Measurements from ENCODE around the gene GLI3. TPM values are rescaled to one million over a fixed set of nuclear protein-coding genes. Genes with fewer than 3 reads are reported as not detected.
A peak's percentile ranks its signal among the peaks of the same experiment; 100 is the strongest.

Gene GLI3
- polyA plus RNA-seq, 1 donor: 5.4 TPM

DNA sequence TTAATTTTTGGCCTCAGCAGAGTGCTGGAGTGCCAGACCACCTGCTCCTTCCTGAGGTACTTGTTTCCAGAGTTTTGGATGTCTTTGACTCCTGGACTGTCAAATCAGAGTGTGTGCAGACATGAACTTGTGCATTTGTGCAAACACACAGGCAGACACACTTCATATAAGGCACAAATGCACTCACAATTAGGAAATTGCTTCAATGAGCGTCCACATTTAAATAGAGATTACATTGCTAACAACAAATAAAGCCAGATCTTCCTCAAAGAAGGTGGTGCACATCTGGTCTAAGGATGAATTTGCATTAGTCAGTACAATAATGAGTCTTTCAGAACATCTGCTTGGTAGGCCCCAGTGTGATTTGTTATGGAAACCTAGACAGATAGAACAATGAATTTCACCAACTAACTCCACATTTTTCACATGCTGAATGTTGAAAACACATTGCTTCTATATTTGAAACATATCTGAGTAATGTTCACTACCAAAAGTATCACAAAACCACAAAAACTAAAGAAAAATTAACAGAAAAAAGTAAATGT, 267.4 kb downstream of the GLI3 start:
- H3K27ac ChIP-seq (ENCODE audit: low read length): no peak overlapping the region
- no CpG with 5 or more reads among the region's 1 CpG for WGBS (ENCODE audit: insufficient coverage, low lambda C conversion rate)
- no peaks in the 10 kb centered on the region for H3K27me3 ChIP-seq (ENCODE audit: control insufficient read depth, insufficient read depth, low read length)
- H3K36me3 ChIP-seq (ENCODE audit: control insufficient read depth, insufficient read depth, low read length): peaks cover 8% of the 10 kb centered on the region
- peaks cover 9% of the 10 kb centered on the region for H3K9me3 ChIP-seq (ENCODE audit: control insufficient read depth, low read depth, low read length)
- H3K4me3 ChIP-seq (ENCODE audit: low read length): no peak overlapping the region
- DNase-seq: no peak
- H3K4me1 ChIP-seq (ENCODE audit: control insufficient read depth, insufficient read depth, low read length): no peaks in the 10 kb centered on the region

- Histone ChIP-seq H3K4me3 (ENCODE audit: low read length) (no peak overlapping the region), H3K9me3 (ENCODE audit: control insufficient read depth, low read depth, low read length) (peaks cover 9% of the 10 kb centered on the region), H3K4me1 (ENCODE audit: control insufficient read depth, insufficient read depth, low read length) (no peaks in the 10 kb centered on the region), H3K27ac (ENCODE audit: low read length) (no peak overlapping the region), H3K36me3 (ENCODE audit: control insufficient read depth, insufficient read depth, low read length) (peaks cover 7% of the 10 kb centered on the region), H3K27me3 (ENCODE audit: control insufficient read depth, insufficient read depth, low read length) (no peaks in the 10 kb centered on the region)
- DNase-seq: no peak
- no CpG with 5 or more reads among the region's 3 CpGs for WGBS (ENCODE audit: insufficient coverage, low lambda C conversion rate)
These were observed 269.9 kb downstream of the GLI3 start for GRCh38 chr7:41967156-41967555.

GRCh38 chr7:41965951-41966505, 271.0 kb downstream of the GLI3 start:
- Histone ChIP-seq H3K4me1 (ENCODE audit: control insufficient read depth, insufficient read depth, low read length) (no peaks in the 10 kb centered on the region), H3K9me3 (ENCODE audit: control insufficient read depth, low read depth, low read length) (peaks cover 9% of the 10 kb centered on the region), H3K4me3 (ENCODE audit: low read length) (no peak overlapping the region), H3K27ac (ENCODE audit: low read length) (no peak overlapping the region), H3K27me3 (ENCODE audit: control insufficient read depth, insufficient read depth, low read length) (no peaks in the 10 kb centered on the region), H3K36me3 (ENCODE audit: control insufficient read depth, insufficient read depth, low read length) (peaks cover 5% of the 10 kb centered on the region)
- no peak for DNase-seq
- no CpG with 5 or more reads among the region's 62 CpGs for WGBS (ENCODE audit: insufficient coverage, low lambda C conversion rate)

DNA sequence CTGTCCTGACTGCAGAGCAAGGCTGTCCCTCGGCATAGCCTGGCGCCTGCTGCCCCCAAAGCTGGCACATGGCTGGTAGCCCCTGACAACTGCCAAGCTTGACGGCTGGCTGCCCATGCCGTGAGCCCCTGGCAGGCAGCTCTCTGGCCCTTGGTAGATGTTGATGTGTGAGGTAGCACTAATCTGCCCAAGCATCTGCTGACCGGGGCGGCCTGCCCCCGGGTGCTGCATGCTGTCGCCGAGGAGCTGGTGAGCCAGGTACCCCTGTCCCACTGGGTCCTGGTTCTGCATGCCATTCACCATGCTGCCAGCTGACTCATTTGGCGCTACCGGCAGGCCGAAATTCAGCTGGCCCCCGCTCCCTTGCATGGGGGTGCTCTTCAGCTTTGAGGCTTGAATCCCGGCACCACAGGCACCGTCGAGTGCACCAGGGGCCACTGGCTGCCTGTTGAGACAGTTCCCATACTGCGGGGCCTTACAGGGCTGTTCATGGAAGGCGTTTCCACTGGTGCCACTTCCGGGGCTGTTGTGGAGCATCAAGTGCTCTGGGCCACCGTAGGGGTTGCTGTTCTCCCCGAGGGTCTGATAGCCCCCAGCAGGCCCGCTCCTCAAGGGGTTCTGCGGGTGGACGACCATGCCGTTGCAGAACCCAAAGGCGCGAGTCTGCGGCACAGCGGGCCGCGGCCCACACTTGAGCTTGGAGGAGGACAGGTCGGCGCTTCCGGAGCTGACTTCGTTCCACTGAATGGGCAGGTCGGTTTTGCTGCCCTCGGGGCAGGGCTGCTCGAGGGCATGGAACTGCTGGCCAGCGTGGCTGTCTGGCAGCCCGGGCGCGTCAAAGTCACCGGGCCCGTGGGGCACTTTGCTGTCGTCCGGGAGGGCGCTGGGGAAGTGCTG, 271.9 kb downstream of the GLI3 start:
- Histone ChIP-seq H3K27me3 (ENCODE audit: control insufficient read depth, insufficient read depth, low read length) (no peaks in the 10 kb centered on the region), H3K9me3 (ENCODE audit: control insufficient read depth, low read depth, low read length) (peaks cover 9% of the 10 kb centered on the region), H3K27ac (ENCODE audit: low read length) (no peak overlapping the region), H3K4me1 (ENCODE audit: control insufficient read depth, insufficient read depth, low read length) (no peaks in the 10 kb centered on the region), H3K36me3 (ENCODE audit: control insufficient read depth, insufficient read depth, low read length) (peaks cover 5% of the 10 kb centered on the region), H3K4me3 (ENCODE audit: low read length) (no peak overlapping the region)
- no peak for DNase-seq
- no CpG with 5 or more reads among the region's 47 CpGs for WGBS (ENCODE audit: insufficient coverage, low lambda C conversion rate)

DNA sequence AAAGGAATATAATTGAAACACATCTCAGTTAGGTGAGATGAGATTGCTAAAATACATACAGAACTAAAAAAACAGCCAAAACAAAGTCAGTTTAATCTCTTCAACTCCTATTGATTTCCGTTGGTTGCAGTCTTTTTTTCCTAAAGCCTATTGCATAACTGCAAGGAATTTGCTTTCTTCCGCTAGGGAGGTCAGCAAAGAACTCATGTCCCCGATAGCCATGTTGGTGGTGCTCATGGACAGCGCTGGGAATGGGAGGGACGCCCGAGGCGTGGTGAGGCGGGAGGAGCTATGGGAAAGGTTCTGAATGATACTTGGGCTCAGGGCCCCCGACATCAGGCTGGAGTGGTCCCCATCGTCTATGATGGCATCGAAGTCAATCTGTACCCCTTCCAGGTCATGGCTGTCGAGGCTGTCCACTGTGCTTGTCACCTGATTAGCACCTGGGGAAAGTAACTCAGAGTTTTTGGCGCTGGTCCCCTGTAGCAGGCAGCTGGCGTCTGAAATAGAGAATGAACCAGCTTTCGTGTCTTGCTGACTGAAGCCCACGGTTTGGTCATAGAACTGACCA, 272.7 kb downstream of the GLI3 start:
- H3K27ac ChIP-seq (ENCODE audit: low read length): no peak overlapping the region
- no peak overlapping the region for H3K4me3 ChIP-seq (ENCODE audit: low read length)
- DNase-seq: no peak
- WGBS (ENCODE audit: insufficient coverage, low lambda C conversion rate): 83% methylated on average over 1 of the region's 16 CpGs
- H3K4me1 ChIP-seq (ENCODE audit: control insufficient read depth, insufficient read depth, low read length): no peaks in the 10 kb centered on the region
- H3K36me3 ChIP-seq (ENCODE audit: control insufficient read depth, insufficient read depth, low read length): peaks cover 5% of the 10 kb centered on the region
- H3K27me3 ChIP-seq (ENCODE audit: control insufficient read depth, insufficient read depth, low read length): no peaks in the 10 kb centered on the region
- H3K9me3 ChIP-seq (ENCODE audit: control insufficient read depth, low read depth, low read length): peaks cover 9% of the 10 kb centered on the region

DNA sequence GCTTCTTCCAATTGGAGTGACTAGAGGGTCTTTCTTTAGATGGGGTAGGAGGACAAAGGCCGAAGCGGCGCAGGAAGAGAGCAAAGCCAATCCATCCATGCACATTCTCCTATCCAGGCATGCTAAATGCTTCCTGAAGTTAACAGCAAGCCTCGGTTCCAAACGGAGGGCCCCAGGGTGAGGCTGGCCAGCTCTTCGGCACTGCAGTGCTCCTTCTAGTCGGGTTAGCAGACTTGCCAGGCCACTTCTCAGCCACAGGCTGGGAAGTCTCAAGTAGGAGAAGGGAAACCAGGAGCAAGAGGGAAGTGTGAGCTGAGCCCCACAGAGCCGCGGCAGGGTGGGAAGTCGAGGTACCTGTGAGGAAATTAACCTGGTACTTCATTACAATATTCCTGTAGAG, 280.3 kb downstream of the GLI3 start:
- H3K27ac ChIP-seq (ENCODE audit: low read length): no peak overlapping the region
- no peaks in the 10 kb centered on the region for H3K4me1 ChIP-seq (ENCODE audit: control insufficient read depth, insufficient read depth, low read length)
- DNase-seq: no peak
- no peaks in the 10 kb centered on the region for H3K9me3 ChIP-seq (ENCODE audit: control insufficient read depth, low read depth, low read length)
- peaks cover 2% of the 10 kb centered on the region for H3K27me3 ChIP-seq (ENCODE audit: control insufficient read depth, insufficient read depth, low read length)
- no peaks in the 10 kb centered on the region for H3K36me3 ChIP-seq (ENCODE audit: control insufficient read depth, insufficient read depth, low read length)
- WGBS (ENCODE audit: insufficient coverage, low lambda C conversion rate): no CpG with 5 or more reads among the region's 10 CpGs
- no peak overlapping the region for H3K4me3 ChIP-seq (ENCODE audit: low read length)

GRCh38 chr7:41955893-41956675, 280.9 kb downstream of the GLI3 start:
- Histone ChIP-seq H3K4me3 (ENCODE audit: low read length) (no peak overlapping the region), H3K9me3 (ENCODE audit: control insufficient read depth, low read depth, low read length) (no peaks in the 10 kb centered on the region), H3K36me3 (ENCODE audit: control insufficient read depth, insufficient read depth, low read length) (no peaks in the 10 kb centered on the region), H3K27ac (ENCODE audit: low read length) (no peak overlapping the region), H3K27me3 (ENCODE audit: control insufficient read depth, insufficient read depth, low read length) (peaks cover 2% of the 10 kb centered on the region), H3K4me1 (ENCODE audit: control insufficient read depth, insufficient read depth, low read length) (no peaks in the 10 kb centered on the region)
- no CpG with 5 or more reads among the region's 16 CpGs for WGBS (ENCODE audit: insufficient coverage, low lambda C conversion rate)
- peak; percentile 54 to 61 for DNase-seq

DNA sequence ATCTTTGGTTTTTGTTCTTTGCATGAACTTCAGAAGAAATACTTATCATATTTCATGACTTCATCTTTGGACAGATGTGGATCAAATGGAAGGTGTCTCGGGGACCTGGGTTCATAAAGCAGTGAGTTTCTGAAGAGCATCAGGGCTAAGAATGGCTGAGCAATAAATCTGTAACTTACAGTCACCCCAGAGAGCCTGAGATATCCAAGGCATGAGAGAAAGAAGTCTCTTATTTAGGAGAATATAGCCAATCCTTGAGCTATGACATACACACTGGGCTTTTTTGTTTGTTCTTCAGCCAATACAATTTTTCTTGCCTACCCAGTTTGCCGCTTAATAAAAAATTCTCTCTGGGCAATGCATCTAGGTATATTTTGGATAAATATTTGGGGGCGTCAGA, 281.6 kb downstream of the GLI3 start:
- Histone ChIP-seq H3K9me3 (ENCODE audit: control insufficient read depth, low read depth, low read length) (no peaks in the 10 kb centered on the region), H3K4me1 (ENCODE audit: control insufficient read depth, insufficient read depth, low read length) (no peaks in the 10 kb centered on the region), H3K27ac (ENCODE audit: low read length) (no peak overlapping the region), H3K27me3 (ENCODE audit: control insufficient read depth, insufficient read depth, low read length) (peaks cover 2% of the 10 kb centered on the region), H3K4me3 (ENCODE audit: low read length) (no peak overlapping the region), H3K36me3 (ENCODE audit: control insufficient read depth, insufficient read depth, low read length) (no peaks in the 10 kb centered on the region)
- no peak for DNase-seq
- WGBS (ENCODE audit: insufficient coverage, low lambda C conversion rate): no CpG with 5 or more reads among the region's 3 CpGs

- Histone ChIP-seq H3K36me3 (ENCODE audit: control insufficient read depth, insufficient read depth, low read length) (no peaks in the 10 kb centered on the region), H3K9me3 (ENCODE audit: control insufficient read depth, low read depth, low read length) (no peaks in the 10 kb centered on the region), H3K27ac (ENCODE audit: low read length) (no peak overlapping the region), H3K27me3 (ENCODE audit: control insufficient read depth, insufficient read depth, low read length) (peaks cover 2% of the 10 kb centered on the region), H3K4me3 (ENCODE audit: low read length) (no peak overlapping the region), H3K4me1 (ENCODE audit: control insufficient read depth, insufficient read depth, low read length) (no peaks in the 10 kb centered on the region)
- DNase-seq: no peak
- WGBS (ENCODE audit: insufficient coverage, low lambda C conversion rate): no CpG with 5 or more reads among the region's 2 CpGs
These were observed 282.0 kb downstream of the GLI3 start for GRCh38 chr7:41954976-41955375.

DNA sequence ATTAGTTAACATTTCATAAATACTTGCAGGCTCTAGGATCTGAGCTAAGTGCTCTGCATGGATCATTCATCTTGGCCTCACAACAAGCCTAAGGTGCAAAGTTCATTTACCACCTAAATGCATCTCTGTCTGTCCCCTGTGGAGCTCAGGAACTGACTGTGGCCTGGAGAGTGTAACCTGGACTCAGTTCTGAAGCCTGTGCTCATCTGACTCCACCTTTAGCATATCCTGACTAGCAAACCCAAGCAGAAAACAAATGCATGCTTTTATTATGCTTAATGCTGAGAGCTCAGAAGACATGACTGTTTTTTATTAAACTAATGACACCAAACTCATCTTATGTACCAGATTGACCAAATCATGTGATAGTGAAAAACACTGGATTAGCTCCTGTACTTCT, 288.5 kb downstream of the GLI3 start:
- H3K36me3 ChIP-seq (ENCODE audit: control insufficient read depth, insufficient read depth, low read length): no peaks in the 10 kb centered on the region
- H3K27ac ChIP-seq (ENCODE audit: low read length): no peak overlapping the region
- H3K4me3 ChIP-seq (ENCODE audit: low read length): no peak overlapping the region
- DNase-seq: no peak
- H3K27me3 ChIP-seq (ENCODE audit: control insufficient read depth, insufficient read depth, low read length): no peaks in the 10 kb centered on the region
- H3K4me1 ChIP-seq (ENCODE audit: control insufficient read depth, insufficient read depth, low read length): peaks cover 9% of the 10 kb centered on the region
- no peaks in the 10 kb centered on the region for H3K9me3 ChIP-seq (ENCODE audit: control insufficient read depth, low read depth, low read length)
